Liver (tissue), 9 donors: ENCODE measurements around the gene SEL1L. TPM values are rescaled to one million over a fixed set of nuclear protein-coding genes. Genes with fewer than 3 reads are reported as not detected.
"Not testable (repeated sequence)": the region's sequence is repeated elsewhere in the genome, so short reads cannot be mapped to it uniquely, and the experiment has no call there.

Experiments used
- DNase-seq: peaks from one replicate; pipeline ENCODE4 v3.0.0-alpha.2; 2017; ENCODE audit warnings: low spot score
- H3K27ac ChIP-seq, 2 donors: one replicate each; pipeline ENCODE4 v1.7.0; 2013; ENCODE audit warnings: inconsistent platforms in 2 of 2, low read length in 2 of 2, control low read depth in 1 of 2, low read depth in 1 of 2, mild to moderate bottlenecking in 1 of 2
- H3K27me3 ChIP-seq, 4 donors: one replicate each; pipeline versions ENCODE4 v1.6.1 to v1.7.0; 2013; ENCODE audit warnings: low read length in 3 of 4, inconsistent platforms in 1 of 4, mild to moderate bottlenecking in 1 of 4, moderate library complexity in 1 of 4; ENCODE audit not compliant: control insufficient read depth in 4 of 4, insufficient read depth in 4 of 4
- H3K36me3 ChIP-seq, 4 donors: one replicate each; pipeline versions ENCODE4 v1.6.1 to v1.7.0; 2013; ENCODE audit warnings: low read length in 3 of 4, mild to moderate bottlenecking in 3 of 4, low read depth in 1 of 4, moderate library complexity in 1 of 4; ENCODE audit not compliant: control insufficient read depth in 4 of 4, insufficient read depth in 3 of 4
- H3K4me1 ChIP-seq, 4 donors: one replicate each; pipeline versions ENCODE4 v1.6.1 to v1.7.0; 2013; ENCODE audit warnings: low read length in 3 of 4, mild to moderate bottlenecking in 3 of 4, moderate library complexity in 1 of 4; ENCODE audit not compliant: control insufficient read depth in 4 of 4, insufficient read depth in 4 of 4
- H3K4me3 ChIP-seq, 3 donors: one replicate each; pipeline versions ENCODE4 v1.6.1 to v1.7.0; 2013; ENCODE audit warnings: low read length in 3 of 3, control low read depth in 1 of 3, low read depth in 1 of 3, mild to moderate bottlenecking in 1 of 3
- H3K9ac ChIP-seq, 2 donors: one replicate each; pipeline ENCODE4 v1.7.0; 2013; ENCODE audit warnings: low read length in 2 of 2, mild to moderate bottlenecking in 2 of 2, moderate library complexity in 2 of 2, control low read depth in 1 of 2, low read depth in 1 of 2
- H3K9me3 ChIP-seq, 4 donors: one replicate each; pipeline versions ENCODE4 v1.6.1 to v1.7.0; 2013; ENCODE audit warnings: low read length in 3 of 4; ENCODE audit not compliant: control insufficient read depth in 4 of 4
- FOXA1 ChIP-seq: IDR thresholded peaks from 2 replicates; pipeline ENCODE4 v1.6.1; 2016; ENCODE audit warnings: antibody characterized with exemption
- FOXA2 ChIP-seq: IDR thresholded peaks from 2 replicates; pipeline ENCODE4 v1.6.1; 2016; ENCODE audit warnings: antibody characterized with exemption
- GABPA ChIP-seq, 2 donors: IDR thresholded peaks in 1 of 2; conservative IDR thresholded peaks in 1 of 2; 2 replicates each; pipeline ENCODE4 v1.6.1; 2016; ENCODE audit warnings: antibody characterized with exemption in 2 of 2, mild to moderate bottlenecking in 1 of 2, moderate library complexity in 1 of 2
- HNF4A ChIP-seq, 2 donors: conservative IDR thresholded peaks; 2 replicates each; pipeline ENCODE4 v1.6.1; 2016; ENCODE audit warnings: antibody characterized with exemption in 2 of 2, mild to moderate bottlenecking in 2 of 2
- HNF4G ChIP-seq: IDR thresholded peaks from 2 replicates; pipeline ENCODE4 v1.6.1; 2016; ENCODE audit warnings: antibody characterized with exemption
- JUND ChIP-seq, 2 donors: IDR thresholded peaks; 2 replicates each; pipeline ENCODE4 v1.6.1; 2016; ENCODE audit warnings: antibody characterized with exemption in 2 of 2
- NR2F2 ChIP-seq: IDR thresholded peaks from 2 replicates; pipeline ENCODE4 v1.6.1; 2016; ENCODE audit warnings: antibody characterized with exemption
- RAD21 ChIP-seq, 2 donors: IDR thresholded peaks; 2 replicates each; pipeline ENCODE4 v1.6.1; 2016; ENCODE audit warnings: antibody characterized with exemption in 2 of 2, mild to moderate bottlenecking in 2 of 2
- REST ChIP-seq: IDR thresholded peaks from 2 replicates; pipeline ENCODE4 v1.6.1; 2016; ENCODE audit warnings: antibody characterized with exemption, mild to moderate bottlenecking
- RXRA ChIP-seq, 2 donors: IDR thresholded peaks; 2 replicates each; pipeline ENCODE4 v1.6.1; 2017 to 2018; ENCODE audit warnings: antibody characterized with exemption in 2 of 2, mild to moderate bottlenecking in 1 of 2
- SP1 ChIP-seq: IDR thresholded peaks from 2 replicates; pipeline ENCODE4 v1.6.1; 2018; ENCODE audit warnings: antibody characterized with exemption, mild to moderate bottlenecking
- TAF1 ChIP-seq: conservative IDR thresholded peaks from 2 replicates; pipeline ENCODE4 v1.6.1; 2016; ENCODE audit warnings: antibody characterized with exemption, mild to moderate bottlenecking
- YY1 ChIP-seq: IDR thresholded peaks from 2 replicates; pipeline ENCODE4 v1.6.1; 2016; ENCODE audit warnings: antibody characterized with exemption, mild to moderate bottlenecking
- WGBS: extraction: QIAGEN DNeasy Blood & Tissue Kit; methylation state at CpG from one replicate; pipeline ENCODE4 v1.1.7; 2013; 5-methylcytosine and 5-hydroxymethylcytosine counted together
- polyA plus RNA-seq, 2 donors: library from polyadenylated mRNA; stranded (reverse) in 1 of 2; unstranded in 1 of 2; fragments of 200-250 nt in 1 of 2; fragments of >200 nt in 1 of 2; fragmentation: Nextera tagmentation in 1 of 2; extraction: Ambion mirVana in 1 of 2; gene quantifications; one replicate each; pipeline versions ENCODE4 v1.2.1 to v1.2.3, GENCODE V29; 2013 to 2015
- total RNA-seq, 2 donors: library from RNA; depleted of rRNA; stranded (reverse); fragments of >200 nt; gene quantifications; one replicate each; pipeline ENCODE4 v1.2.3, GENCODE V29; 2014
- donor health status: healthy.
- donor health status: healthy.
- donor health status: healthy.
- donor health status: healthy.
- donor health status: healthy.

The SEL1L gene
- total and polyA plus RNA-seq, 4 donors = 40.7 to 117 (median 45.6) TPM

GRCh38 chr14:81515927-81516326, 17.7 kb downstream of the SEL1L start:
- TF ChIP-seq RXRA (IDR thresholded peaks at IDR 0.05) (peak; percentile 36 to 50), SP1 (peak; percentile 15), HNF4A (conservative IDR thresholded peaks at IDR 0.05) (peak; percentile 62 to 73)
- not testable (repeated sequence) for H3K4me3 ChIP-seq, DNase-seq, H3K9me3 ChIP-seq, H3K27me3 ChIP-seq, H3K9ac ChIP-seq
- Histone ChIP-seq H3K27ac (peak overlapping the region; percentile 77 to 86), H3K4me1 (peaks cover 23 to 67% (median 46%) of the 10 kb centered on the region in 4 donors), H3K36me3 (peaks cover 0 to 14% (median 3%) of the 10 kb centered on the region in 4 donors)
- WGBS = 51% methylated on average over 8 of the region's 8 CpGs

GRCh38 chr14:81512826-81513225, 20.8 kb downstream of the SEL1L start:
- Histone ChIP-seq H3K27ac (peak overlapping the region in 1 of 2 donors; percentile 11), H3K36me3 (peaks cover 2 to 14% (median 4%) of the 10 kb centered on the region in 4 donors), H3K4me1 (peaks cover 12 to 51% (median 31%) of the 10 kb centered on the region in 4 donors)
- not testable (repeated sequence) for DNase-seq, H3K4me3 ChIP-seq, H3K9me3 ChIP-seq, H3K9ac ChIP-seq, H3K27me3 ChIP-seq
- TF ChIP-seq HNF4A (conservative IDR thresholded peaks at IDR 0.05) = peak in 1 of 2 donors; percentile 9
- peak; percentile 45 to 67 for TF ChIP-seq RXRA (IDR thresholded peaks at IDR 0.05)
- peak; percentile 32 for TF ChIP-seq SP1
- WGBS = 68% methylated on average over 6 of the region's 6 CpGs

GRCh38 chr14:81511111-81511904, 22.3 kb downstream of the SEL1L start:
- Histone ChIP-seq H3K36me3 (peaks cover 2 to 20% (median 14%) of the 10 kb centered on the region in 4 donors), H3K9ac (no peak overlapping the region), H3K4me1 (peaks cover 5 to 37% (median 18%) of the 10 kb centered on the region in 4 donors), H3K27ac (no peak overlapping the region), H3K27me3 (no peaks in the 10 kb centered on the region), H3K4me3 (no peak overlapping the region), H3K9me3 (no peaks in the 10 kb centered on the region)
- TF ChIP-seq FOXA1 (no peak), TAF1 (no peak), RXRA (IDR thresholded peaks at IDR 0.05) (peak; percentile 53 to 65), HNF4G (no peak), YY1 (peak; percentile 37), FOXA2 (peak; percentile 19), JUND (IDR thresholded peaks at IDR 0.05) (peak in 1 of 2 donors; percentile 41), HNF4A (conservative IDR thresholded peaks at IDR 0.05) (peak; percentile 59 to 70), RAD21 (IDR thresholded peaks at IDR 0.05) (peak in 1 of 2 donors; percentile 11), GABPA (IDR thresholded peaks at IDR 0.05 in 1 of 2, conservative IDR thresholded peaks at IDR 0.05 in 1 of 2) (no peak), SP1 (peak; percentile 55), REST (peak; percentile 50), NR2F2 (no peak)
- DNase-seq = no peak
- WGBS = 53% methylated on average over 6 of the region's 6 CpGs
